ENCODE results near the gene PLEKHJ1.
A peak's percentile ranks its signal among the peaks of the same experiment; 100 is the strongest.

PLEKHJ1 gene

GRCh38 chr19:2269244-2270156 lies 33.4 kb upstream of the PLEKHJ1 start:
- DNase-seq (ENCODE audit: low spot score): peak; percentile 92

GRCh38 chr19:2268861-2269243 lies 32.7 kb upstream of the PLEKHJ1 start:
- no peak for DNase-seq (ENCODE audit: low spot score)

DNA sequence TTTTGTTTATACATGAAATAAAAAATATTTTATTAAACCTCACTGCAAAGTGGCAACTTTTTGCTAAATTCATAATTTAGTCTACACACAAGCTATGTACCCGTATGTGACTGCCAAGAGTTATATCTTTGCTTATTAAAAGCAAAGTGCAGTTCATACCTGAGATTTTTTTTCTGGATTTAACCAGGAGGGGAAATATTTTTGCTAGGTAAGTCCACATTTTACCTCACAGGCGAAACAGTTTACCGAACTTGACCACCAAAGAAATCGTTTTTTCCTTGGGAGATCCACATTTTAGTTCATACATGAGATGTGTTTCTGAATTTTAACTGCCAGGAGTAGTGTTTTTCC lies 32.3 kb upstream of the PLEKHJ1 start:
- DNase-seq (ENCODE audit: low spot score): no peak

DNA sequence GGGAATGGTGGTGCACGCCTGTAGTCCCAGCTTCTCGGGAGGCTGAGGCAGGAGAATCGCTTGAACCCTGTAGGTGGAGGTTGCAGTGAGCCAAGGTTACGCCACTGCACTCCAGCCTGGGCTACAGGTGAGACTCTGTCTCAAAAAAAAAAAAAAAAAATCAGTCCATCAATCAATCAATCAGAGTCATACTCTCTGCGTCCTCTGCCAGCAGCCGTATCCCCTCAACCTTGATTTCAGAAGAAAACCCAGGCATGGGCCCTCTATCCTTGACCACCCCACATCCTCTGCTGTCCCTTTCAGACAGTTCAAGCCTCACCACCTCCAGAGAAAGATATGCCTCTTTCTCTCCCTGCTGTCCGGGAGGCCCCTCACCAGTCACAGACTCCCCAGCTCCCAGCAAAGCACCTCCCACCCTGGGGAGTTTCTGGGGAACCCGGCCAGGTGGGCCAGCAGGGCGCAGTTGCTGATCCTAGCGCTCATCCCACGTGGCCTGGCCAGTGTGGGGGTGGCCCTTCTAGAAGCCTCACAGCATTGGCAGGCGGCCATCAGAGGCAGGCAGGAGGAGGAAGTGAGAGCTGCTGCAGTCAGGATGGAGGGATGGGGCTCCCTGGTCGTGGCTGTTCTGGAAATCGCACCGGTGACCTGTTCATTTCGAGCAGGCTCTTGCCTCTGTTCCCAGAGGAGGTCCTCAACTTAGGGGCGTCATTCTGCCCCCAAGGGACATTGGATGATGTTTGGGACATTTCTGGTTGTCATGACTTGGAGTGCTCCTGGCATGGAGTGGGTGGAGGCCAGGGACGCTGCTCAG lies 30.3 kb upstream of the PLEKHJ1 start:
- no peak for DNase-seq (ENCODE audit: low spot score)

DNA sequence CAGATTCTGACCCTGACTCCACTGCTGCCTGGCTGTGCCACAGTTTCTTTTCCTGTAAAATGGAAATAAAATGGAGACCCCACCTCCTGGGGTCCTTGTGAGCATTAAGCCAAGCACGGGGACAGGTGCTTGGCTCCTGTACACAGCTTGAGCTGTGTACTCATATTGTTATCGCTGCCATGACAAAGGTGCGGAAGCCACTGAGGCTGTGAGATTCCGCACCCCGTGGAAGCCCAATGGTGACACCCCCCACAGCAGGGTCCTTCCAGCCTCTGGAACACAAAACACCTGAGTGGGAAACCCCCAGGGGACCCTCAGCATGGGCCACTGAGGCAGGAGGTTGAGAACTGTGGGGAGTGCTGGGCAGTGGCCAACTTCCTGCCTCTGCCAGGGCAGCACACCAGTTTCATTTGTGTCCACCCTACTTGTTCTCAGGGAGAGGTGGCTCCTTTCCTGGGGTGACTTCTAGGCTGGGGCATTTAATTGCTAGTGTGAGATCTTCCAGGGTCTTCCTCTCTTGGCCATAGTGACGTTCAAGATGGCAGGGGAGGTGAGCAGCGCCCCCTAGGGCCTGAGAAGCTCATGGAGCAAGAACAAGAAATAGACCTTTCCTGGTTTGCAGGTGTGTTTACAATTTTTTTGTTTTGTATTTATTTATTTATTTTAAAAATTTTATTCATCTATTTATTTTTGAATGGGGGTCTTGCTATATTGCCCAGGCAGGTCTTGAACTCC lies 25.5 kb upstream of the PLEKHJ1 start:
- DNase-seq (ENCODE audit: low spot score): no peak

DNA sequence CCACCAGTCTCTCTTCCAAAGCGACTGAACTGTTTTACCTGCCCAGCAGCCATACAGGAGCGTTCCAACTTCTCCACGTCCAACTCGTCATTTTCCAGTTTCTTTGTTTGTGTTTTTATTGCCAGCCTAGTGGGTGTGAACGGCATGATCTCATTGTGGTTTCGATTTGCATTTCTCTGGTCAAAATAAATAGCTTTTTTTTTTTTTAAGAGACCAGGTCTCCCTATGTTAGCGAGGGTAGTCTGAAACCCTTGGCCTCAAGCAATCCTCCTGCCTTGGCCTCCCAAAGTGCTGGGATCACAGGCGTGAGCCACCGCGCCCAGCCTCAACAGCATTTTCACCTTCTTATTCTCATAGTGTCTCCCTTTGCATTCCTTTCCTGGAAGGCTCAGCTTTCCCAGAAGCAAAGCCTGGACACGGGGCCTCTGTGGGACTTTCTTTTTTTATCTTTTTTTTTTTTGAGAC lies 24.2 kb upstream of the PLEKHJ1 start:
- no peak for DNase-seq (ENCODE audit: low spot score)

- DNase-seq (ENCODE audit: low spot score): no peak
Measured at GRCh38 chr19:2259336-2259735, 23.2 kb upstream of the PLEKHJ1 start.

DNA sequence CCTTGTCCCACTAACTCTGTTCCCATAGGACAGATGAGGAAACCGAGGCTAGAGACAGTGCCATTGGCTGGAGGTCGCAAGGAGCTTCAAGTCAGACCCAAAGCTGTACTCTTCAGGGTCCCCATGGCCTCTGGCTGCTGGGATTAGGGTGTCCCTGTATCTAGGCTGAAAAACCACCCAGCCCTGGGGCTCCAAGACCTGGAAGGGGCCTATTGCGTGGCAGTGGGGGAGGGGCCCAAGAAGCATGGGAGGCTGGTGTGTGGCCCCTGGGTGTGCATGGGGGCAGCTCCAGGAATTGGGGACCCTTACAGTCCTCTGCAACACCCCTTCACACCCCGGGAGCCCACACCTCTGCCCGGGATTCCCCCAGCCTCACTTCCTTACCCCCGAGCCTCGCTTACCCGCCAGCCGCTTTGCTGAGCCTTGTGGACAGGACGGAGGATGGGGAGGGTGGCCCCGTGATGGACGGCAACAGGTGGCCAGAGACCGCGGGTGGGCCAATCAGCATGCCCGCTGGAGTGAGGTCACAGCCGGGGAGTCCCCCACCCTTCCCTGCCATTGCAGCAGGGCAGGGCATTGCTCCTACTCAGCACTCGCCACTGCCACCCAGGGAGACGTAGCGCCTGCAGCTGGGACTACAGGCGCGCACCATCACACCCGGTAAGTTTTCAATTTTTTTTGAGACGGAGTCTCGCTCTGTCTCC lies 20.0 kb upstream of the PLEKHJ1 start, which contains the start of gene JSRP1:
Gene JSRP1, minus strand, starts transcription at position 436 of the 704 bp plus-strand sequence. CDS start 1,103 bp downstream, outside the sequence.
- DNase-seq (ENCODE audit: low spot score): peak; percentile 79

DNA sequence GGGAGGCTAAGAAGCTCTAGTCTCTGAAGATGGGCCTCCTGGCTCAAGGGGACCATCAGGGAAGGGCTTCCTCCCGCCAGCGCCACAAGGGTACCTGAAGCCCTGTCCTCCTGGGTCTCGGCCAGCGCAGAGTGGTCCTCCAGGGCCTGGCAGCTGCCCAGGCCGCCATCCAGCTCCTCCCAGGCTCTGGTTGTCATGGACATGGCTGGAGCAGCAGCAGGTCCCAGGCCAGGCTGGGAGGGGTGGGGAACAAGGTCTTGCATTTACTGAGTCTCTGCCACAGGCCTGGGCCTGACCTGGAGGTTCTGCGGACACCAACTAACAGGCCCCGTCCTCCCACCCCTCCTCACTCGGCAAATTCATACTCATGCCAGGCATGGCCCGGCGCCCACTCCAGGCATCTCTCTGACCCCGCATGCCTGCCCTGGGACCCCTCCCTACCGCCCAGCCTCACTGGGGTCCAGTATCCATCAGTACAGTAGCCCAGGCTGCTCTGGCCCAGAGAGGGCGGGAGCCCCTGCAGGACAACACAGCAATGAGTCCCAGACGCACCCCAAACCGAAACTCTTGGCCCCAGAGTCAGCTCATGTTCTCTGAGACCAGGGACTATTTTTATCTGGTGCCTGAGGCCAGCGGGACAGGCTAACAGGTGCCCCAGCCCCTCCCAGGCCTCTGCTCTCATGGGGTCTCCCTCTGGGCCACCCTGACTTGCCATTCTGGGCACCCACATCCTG lies 19.1 kb upstream of the PLEKHJ1 start:
- DNase-seq (ENCODE audit: low spot score): peak; percentile 45

DNA sequence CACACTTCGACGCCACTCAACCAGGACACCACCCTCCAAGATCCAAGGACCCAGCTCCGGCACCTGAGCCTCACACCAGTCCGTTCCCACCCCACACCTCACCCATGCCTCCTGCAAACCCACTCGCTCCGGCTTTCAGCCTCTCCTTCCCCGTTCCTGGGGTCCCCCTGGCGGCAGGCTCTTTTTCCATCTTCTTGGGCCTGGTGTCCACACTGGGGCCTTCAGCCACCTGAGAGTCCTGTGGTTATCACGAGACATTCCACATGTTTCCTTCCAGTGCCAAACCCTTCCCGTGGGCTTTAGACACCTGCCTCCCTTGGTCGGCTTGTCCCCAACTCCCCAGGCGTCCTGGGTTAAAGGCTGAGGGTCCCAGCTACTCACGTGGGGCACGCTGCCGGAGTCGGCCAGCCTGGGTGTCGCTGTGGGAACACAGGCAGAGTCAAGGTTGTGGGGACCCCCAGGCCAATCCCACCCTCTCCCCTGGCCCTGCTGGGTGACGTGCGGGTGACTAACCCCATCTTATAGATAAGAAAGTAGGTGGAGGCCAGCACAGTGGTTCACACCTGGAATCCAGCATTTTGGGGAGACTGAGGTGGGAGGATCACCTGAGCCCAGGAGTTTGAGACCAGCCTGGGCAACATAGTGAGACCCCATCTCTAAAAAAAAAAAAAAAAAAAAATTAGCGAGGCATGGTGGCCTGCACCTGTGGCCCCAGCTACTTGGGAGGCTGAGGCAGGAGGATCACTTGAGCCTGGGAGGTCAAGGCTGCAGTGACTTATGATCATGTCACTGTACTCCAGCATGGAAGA lies 18.1 kb upstream of the PLEKHJ1 start:
- DNase-seq (ENCODE audit: low spot score): no peak

- no peak for DNase-seq (ENCODE audit: low spot score)
Measured at GRCh38 chr19:2253106-2254063, 17.3 kb upstream of the PLEKHJ1 start.

GRCh38 chr19:2252797-2253105 lies 16.6 kb upstream of the PLEKHJ1 start:
- no peak for DNase-seq (ENCODE audit: low spot score)

DNA sequence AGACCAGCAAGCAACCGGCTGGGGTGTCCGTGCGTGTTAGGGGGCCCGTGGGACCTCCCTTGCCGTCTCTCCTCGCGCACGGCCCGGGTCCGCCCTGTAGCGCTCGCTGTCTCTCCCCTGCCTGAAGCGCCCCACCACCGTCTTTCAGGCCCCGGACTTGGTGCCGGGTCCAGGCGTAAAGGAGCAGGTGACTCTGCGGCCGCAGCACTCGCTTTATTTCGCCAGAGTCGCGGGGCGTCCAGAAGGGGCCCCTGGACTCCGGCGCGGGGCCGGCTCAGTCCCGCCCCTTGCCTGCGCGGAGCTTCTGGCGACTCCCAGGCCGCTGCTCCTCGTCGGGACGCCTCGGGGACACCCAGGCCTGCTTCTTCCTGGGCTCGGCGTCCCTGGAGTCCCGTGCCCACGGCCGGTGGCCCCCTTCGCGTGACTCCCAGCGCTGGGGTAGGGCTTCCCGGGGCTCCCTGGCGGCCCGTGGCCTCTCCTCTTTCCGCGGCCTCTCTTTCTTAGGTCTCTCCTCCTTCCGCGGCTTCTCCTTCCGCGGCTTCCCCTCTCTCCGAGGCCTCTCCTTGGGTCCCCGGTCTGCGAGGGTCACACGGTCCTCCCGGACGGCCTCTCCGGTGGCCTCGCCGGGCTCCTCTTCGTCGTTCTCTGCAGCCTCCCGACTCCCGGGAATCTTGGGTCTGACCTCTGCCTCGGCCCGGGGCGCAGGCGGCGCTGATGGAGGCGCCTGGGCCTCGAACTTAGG lies 16.1 kb upstream of the PLEKHJ1 start:
- no peak for DNase-seq (ENCODE audit: low spot score)

DNA sequence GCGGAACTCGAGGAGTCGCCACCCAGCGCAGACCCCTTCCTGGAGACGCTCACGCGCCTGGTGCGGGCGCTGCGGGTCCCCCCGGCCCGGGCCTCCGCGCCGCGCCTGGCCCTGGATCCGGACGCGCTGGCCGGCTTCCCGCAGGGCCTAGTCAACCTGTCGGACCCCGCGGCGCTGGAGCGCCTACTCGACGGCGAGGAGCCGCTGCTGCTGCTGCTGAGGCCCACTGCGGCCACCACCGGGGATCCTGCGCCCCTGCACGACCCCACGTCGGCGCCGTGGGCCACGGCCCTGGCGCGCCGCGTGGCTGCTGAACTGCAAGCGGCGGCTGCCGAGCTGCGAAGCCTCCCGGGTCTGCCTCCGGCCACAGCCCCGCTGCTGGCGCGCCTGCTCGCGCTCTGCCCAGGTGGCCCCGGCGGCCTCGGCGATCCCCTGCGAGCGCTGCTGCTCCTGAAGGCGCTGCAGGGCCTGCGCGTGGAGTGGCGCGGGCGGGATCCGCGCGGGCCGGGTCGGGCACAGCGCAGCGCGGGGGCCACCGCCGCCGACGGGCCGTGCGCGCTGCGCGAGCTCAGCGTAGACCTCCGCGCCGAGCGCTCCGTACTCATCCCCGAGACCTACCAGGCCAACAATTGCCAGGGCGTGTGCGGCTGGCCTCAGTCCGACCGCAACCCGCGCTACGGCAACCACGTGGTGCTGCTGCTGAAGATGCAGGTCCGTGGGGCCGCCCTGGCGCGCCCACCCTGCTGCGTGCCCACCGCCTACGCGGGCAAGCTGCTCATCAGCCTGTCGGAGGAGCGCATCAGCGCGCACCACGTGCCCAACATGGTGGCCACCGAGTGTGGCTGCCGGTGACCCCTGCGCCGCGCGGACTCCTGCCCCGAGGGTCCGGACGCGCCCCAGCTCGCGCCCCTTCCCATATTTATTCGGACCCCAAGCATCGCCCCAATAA lies 15.3 kb upstream of the PLEKHJ1 start:
- no peak for DNase-seq (ENCODE audit: low spot score)

DNA sequence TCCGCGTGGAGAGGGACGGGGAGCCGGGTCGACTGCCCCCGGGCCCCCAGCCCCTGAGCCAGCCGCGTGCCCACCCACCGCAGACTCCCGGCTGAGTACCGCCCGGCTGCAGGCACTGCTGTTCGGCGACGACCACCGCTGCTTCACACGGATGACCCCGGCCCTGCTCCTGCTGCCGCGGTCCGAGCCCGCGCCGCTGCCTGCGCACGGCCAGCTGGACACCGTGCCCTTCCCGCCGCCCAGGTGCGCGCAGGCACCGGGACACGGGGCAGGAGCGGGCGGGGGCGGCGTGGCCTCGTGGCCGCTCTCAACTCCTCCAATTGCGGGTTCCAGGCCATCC lies 14.6 kb upstream of the PLEKHJ1 start:
- DNase-seq (ENCODE audit: low spot score): no peak

- no peak for DNase-seq (ENCODE audit: low spot score)
Measured at GRCh38 chr19:2249880-2250765, 14.0 kb upstream of the PLEKHJ1 start.
